HG03520 (cell line): Measurements from ENCODE around the gene NKPD1.

Experiments
- ATAC-seq: cut with Tn5 transposase; IDR thresholded peaks from one replicate; pipeline ENCODE4 v1.9.1; 2021; ENCODE audit warnings: mild to moderate bottlenecking, moderate library complexity; ENCODE audit not compliant: unreplicated experiment

NKPD1 gene, protein sequence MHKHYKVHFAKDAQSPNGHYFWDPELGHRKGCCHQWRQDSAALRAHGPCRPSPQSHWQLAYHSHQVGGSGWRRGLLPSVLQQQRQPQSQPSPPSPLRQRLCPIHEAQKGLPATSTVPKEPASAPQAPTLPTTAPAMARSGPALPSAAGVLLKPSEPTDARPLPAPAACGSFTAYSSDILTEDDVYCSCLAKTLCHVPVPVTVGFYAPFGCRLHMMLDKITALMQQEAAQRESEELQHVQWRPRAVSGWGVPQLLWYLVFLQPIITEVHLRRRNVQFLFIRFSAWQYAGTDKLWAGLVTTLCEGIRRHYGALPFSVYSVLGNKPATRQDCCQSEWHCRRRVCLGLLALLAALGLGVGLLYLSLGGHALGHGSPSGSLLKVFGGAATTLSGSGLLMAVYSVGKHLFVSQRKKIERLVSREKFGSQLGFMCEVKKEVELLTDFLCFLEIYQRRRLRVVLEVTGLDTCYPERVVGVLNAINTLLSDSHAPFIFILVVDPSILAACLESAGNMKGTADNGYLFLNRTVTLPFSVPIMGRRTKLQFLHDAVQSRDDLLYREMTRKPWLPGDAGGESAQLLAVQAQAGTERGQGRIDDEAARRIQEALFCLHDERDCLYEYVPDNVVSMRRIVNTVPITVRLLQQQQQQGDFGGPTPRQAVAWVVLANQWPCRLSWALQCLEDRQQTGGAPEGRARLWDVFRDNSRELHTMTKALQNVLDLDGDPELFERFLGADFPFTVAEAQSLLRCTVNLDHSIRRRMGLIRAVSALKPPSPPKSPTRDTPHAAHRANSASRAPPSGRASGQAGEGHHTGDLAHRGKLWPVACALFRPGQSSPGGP

DNA sequence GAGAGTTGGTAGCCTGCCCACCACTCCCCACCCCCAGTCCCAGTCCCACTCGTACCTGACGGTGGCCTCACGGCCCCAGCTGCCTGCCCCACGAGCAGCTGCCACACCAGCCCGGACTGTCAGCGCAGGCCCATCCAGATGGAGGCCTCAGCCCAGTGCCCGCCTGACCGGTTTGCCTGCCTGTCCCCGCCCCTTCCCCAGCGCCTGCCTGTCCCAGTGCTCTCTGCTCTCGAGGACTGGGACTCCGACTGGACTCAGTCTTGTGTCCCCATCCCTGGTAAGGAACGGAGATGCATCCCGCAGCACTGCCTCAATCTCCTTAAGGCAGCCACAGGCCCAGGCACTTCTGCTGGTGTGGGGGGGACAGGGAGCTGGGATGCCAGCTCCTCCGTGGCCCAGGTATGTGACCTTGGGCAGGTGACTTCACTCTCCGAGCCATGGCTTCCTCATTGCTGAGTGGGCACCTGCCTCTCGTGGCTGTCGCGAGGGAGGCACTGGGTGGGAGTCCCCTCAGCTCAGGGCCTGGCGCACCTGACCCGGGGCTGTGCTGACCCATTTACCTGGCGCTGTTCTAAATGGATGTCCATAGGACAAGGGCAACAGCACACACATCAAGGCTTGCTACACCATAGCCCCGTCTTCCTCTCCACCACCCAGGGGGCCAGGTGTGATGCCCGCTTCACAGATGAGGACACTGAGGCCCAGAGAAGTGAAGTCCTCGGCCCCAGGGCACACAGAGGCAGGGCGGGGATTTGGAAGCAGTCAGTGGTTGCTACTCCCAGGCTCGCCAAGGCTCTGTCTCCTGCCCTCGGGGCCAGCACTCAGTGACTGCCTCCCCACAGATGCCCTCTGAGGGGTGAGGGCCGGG, at the start of gene NKPD1:
TSS of gene NKPD1 (minus strand) at position 113 of the 868 bp plus-strand sequence. CDS start 832 bp downstream, outside the sequence.
- no peak for ATAC-seq

DNA sequence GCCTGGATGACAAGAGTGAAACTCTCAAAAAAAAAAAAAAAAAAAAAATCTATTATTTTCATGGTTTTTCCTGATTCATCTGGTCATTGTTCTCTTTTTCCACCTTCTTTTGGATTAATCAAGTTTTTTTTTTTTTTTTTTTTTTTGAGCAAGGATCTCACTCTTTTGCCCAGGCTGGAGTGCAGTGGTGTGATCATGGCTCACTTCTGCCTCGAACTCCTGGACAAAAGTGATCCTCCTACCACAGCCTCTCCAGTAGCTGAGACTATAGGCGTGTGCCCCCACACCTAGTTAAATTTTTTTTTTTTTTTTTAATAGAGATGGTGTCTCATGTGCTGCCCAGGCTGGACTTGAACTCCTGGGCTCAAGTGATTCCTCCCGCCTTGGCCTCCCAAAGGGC, 45.5 kb upstream of the NKPD1 start:
- no peak for ATAC-seq

DNA sequence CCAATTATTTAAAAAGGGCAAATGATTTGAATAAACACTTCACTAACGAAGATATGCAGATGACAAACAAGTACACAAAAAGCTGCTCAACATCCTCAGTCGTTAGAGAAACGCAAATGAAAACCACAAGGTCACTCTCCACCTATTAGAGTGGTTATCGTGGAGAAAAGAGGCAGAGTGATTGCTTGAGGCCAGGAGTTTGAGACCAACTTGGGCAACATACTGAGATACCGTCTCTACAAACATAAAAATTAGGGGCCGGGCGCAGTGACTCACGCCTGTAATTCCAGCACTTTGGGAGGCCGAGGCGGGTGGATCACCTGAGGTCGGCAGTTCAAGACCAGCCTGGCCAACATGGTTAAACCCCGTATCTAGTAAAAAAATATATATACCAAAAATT, 45.0 kb upstream of the NKPD1 start:
- ATAC-seq: no peak

DNA sequence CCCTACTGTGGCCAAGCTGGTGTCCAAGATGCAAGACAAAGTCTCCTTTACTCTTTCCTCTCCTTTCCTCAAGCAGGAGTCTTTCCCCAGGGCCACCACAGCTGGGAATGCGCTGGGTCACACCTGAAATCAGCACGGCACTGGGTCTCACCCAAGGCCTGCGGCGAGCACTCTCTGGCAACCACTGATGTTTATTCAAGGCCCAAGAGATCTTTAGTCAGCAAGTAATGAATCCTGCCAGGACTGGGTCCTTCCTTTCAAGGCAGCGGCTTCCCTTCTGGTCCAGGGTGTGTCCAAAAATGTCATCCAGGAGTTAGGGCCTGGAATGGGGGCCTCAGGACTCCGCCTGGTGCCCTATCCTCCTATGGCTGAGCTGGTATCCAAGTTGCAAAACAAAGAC, 41.9 kb upstream of the NKPD1 start:
- ATAC-seq: no peak

DNA sequence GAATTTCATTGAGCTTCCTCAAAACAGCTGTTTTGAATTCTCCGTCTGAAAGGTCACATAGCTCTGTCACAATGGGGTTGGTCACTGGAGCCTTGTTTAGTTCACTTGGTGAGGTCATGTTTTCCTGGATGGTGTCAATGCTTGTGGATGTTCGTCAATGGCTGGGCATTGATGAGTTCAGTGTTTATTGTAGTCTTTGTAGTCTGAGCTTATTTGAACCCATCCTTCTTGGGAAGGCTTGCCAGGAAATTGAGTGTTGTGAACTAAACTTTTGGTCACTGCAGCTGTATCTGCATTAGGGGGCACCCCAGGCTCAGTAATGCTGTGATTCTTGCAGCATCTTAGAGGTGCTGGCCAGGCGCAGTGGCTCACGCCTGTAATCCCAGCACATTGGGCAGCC, 39.8 kb upstream of the NKPD1 start:
- no peak for ATAC-seq

DNA sequence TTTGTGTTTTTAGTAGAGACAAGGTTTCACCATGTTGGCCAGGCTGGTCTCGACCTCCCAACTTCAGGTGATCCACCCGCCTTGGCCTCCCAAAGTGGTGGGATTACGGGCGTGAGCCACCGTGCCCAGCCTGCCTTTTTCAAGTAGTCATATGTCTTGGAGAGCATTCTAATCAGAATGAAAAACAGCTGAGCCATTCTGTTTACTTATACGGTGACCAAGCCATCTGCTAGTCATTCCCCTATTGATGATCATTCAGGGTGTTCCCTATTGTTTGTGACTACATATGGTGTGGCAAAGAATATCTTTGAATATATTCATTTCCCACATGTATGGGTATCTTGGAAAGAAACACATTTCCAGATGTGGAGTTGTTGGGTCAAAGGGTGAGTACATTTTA, 35.0 kb upstream of the NKPD1 start:
- no peak for ATAC-seq

DNA sequence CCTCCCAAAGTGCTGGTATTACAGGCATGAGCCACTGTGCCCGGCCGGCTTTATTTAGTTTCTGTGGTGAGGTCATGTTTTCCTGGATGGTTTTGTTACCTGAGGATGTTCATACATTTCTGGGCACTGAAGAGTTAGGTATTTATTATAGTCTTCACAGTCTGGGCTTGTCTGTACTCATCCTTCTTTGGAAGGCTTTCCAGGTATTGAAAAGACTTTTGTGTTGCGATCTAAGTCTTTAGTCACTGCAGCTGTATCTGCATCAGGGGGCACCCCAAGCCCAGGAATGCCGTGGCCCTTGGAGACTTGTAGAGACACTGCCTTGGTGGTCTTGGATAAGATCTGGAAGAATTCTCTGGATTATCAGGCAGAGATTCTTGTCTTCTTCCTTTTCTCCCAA, 30.6 kb upstream of the NKPD1 start:
- ATAC-seq: no peak

DNA sequence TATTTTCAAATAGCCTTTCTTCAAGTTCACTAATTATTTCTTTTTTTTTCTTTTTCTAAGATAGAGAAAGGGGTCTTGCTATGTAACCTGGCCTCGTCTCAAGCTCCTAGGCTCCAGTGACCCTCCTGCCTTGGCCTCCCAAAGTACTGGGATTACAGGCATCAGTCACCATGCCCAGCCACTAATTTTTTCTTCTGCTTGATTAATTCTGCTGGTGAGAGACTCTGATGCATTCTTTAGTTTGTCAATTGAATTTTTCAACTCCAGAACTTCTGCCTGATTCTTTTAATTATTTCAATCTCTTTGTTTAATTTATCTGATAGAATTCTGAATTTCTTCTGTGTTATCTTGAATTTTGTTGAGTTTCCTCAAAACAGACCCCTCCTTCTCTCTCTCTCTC, 29.2 kb upstream of the NKPD1 start:
- no peak for ATAC-seq

DNA sequence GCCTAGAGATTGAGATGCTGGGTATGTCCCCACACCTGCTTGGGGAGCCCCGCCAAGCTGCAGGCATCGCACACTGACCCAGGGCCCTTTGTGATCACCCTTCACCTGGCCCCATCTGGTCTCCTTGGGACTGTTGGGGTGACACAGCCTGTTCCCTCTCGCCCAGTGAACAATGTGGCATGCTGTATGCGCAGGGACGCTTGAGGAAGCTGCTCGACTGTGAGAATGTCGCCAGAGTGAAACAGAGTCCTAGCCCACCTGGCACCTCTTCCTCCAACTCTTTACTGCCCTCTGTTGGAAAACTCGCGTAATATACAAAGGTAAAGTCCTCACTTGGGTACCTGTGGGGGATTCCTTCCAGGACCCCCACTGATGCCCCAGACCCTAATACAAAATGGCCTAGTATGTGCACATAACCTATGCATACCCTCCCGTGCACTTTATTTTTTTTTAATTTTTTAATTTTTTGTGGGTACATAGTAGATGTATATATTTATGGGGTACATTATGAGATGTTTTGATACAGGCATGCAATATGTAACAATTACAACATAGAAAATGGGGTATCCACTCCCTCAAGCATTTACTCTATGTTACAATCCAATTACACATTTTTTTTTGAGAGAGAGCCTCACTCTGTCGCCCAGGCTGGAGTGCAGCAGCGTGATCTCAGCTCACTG, 26.8 kb upstream of the NKPD1 start:
- no peak for ATAC-seq

DNA sequence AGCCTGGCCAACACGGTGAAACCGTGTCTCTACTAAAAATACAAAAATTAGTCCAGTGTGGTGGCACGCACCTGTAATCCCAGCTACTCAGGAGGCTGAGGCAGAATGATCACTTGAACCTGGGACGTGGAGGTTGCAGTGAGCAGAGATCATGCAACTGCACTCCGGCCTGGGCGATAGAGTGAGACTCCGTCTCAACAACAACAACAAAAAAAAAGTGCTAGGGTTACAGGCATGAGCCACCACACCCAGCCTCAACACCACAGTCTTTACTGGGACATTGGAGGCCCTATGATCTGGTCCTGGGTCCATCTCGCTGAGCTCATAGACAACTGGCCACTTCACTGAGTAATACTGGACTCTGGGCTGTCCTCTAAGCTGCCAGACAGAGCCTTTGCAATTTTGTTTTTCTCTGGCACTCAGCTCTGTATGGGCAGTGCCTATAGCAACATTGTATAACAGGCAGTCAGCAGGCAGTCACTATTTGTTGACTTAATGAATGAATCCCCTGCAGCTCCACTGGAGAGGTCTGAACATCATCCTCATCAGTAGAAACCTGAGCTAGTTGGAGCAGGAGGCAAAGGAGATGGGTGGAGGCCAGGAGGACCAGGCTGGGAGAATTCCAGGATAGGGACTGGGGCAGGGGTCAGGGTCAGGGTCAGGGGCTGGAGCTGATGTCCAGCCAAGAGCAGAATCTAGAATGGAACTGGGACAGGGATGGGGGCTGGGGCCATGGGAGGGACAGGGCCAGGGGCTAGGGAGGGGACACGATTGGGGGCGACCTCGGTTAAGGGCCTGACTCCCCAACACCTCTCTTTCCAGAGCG, 25.9 kb upstream of the NKPD1 start:
- no peak for ATAC-seq

DNA sequence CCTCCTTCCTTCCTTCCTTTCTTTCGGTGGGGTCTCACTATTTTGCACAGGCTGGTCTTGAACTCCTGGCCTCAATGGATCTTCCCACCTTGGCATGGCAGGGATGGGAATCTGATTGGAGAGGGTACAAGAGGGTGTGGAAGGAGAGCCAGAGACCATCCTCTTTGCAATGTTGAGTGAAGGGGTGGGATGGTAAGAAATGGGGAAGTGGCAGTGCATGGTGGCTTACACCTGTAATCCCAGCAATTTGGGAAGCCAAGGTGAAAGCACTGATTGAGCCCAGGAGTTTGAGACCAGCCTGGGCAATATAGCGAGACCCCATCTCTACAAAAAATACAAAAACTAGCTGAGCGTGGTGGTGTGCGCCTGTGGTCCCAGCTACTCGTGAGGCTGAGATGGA, 23.3 kb upstream of the NKPD1 start:
- no peak for ATAC-seq

DNA sequence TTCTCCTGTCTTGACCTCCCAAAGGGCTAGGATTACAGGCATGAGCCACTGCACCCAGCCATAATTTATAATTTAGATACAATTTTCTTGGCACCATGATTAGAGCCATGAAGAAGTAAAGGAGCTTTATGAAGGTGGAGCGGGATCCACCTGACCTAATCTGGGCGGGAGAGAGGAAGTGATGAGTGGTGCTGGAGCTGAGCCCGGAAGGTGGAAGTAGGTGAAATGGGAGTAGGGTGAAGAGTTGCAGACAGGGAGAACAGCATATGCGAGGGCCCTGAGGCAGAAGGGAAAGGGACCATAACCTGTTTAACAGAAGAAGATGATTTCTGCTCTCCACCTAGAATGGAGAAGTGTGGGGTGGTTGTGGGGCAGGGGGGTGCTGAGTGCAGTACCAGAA, 22.0 kb upstream of the NKPD1 start:
- no peak for ATAC-seq

DNA sequence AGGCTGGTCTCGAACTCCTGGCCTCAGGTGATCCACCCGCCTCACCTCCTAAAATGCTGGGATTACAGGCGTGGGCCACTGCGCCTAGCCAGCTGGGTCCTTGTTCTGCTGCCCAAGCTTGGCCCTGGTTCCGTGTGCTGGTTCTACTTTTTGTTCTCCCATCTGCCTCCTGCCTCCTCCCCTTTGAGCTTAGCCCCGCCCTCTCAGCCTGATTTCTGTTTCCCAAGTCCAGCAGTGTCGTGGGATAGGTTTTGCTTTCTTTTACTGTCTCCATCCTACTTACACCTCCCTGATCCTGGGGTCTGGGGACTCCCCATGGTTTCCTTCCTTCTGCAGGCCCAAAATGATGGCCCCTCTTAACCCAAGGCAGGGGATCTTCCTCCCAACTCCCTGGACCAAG, 20.2 kb upstream of the NKPD1 start:
- no peak for ATAC-seq

DNA sequence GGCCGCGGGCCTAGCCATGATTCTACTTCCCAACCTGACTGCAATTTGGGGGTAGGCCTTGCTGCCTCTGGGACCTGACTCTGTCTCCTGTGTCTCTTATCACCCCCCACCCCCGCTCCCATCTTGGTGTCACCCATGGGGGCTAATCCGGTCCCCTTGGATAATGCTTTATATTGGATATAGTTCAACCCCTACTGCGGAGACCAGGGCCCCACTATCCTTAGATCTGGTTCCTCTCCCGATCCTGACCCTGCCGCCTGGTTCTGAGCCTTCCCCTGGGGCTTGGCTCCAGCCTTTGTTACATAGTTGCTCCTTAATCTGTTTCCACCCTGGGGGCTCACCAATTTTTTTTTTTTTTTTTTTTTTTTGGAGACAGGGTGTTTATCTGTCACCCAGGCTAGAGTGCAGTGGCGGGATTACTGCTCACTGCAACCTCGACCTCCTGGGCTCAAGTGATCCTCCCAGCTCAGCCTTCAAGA, 19.1 kb upstream of the NKPD1 start:
- no peak for ATAC-seq

DNA sequence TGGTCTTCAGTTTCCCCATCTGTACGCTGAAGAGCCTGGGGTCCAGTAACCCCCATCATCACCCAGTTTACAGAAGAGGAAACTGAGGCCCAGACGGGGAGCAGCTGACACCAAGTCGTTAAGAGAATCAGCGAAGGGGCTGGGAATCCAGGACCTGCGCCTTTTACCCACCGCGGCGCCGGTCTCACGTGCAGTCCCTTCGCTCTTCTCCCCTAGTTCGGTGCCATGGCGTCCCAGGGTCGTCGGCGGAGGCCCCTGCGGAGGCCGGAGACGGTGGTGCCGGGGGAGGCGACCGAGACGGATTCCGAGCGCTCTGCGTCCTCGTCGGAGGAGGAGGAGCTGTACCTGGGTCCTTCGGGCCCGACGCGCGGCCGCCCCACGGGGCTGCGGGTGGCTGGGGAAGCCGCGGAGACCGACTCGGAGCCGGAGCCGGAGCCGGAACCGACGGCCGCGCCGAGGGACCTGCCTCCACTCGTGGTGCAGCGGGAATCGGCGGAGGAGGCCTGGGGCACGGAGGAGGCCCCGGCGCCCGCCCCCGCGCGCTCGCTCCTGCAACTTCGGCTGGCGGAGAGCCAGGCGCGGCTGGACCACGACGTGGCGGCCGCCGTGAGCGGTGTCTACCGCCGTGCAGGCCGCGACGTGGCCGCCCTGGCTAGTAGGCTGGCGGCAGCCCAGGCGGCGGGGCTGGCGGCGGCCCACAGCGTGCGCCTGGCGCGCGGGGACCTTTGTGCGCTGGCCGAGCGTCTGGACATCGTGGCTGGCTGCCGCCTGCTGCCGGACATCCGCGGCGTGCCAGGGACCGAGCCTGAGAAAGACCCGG, 18.5 kb upstream of the NKPD1 start:
- ATAC-seq: no peak

DNA sequence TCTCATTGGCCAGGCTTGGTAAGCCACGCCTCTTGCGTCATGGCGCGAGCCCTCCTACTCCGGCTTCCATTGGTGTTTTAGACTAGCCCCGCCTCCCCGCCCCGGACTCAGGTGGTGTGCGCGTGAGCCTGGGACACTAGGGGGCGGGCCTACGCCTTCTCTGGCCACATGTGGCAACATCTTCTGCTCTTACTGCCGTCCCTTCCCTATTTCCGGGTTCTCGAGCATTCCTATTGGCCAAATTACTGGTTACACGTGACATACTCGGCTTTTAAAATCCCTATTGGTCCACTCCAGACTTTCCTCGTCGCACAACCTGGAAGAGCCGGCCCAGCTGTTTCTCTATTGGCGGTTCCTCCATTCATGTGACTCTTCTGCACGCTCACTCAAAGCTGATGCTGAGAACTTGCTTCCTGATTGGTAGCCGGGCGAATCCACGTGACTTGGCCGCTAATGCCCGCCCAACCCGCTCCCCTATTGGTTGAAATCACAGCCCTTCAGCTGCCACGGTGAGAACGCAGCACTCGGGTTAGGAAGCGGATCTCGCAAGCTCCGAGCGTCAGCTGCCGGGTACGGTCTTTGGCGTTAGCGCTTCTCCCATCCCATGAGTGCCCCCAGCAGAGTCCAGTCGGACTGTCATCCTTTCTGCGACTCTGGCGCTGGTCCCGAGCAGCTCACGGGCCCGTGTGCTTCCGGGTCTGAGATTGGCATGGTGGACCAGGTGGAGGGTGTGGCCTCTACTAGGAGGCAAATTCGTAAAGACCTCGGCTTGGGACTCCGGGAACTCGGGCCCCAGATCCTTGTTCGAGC, 17.7 kb upstream of the NKPD1 start, which contains the start of gene BLOC1S3:
TSS of gene BLOC1S3 (plus strand) at position 523 of the 810 bp plus-strand sequence. CDS start 513 bp downstream, outside the sequence.
- peak; percentile 64 for ATAC-seq

DNA sequence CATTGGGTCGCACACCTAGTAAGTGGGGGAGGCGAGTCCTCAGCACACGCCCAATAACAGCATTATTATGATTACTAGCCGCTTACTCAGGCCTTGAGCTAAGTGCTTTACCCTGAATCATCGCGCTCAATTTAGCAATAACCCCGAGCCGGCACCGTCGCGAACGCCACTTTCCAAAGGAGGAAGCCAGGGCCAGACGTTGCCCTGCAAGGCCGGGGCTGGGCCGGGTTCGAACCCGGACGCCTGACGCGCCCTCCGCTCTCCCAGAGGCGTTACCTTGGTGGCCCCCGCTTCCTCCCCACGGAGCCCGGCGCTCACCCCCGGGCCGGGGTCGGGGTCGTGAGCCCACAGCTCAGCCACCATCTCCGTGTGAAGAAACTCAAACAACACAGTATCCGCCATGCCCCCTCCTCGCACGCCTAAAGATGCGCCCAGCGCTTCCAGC, 17.1 kb upstream of the NKPD1 start, which contains the start of gene TRAPPC6A:
TSS of gene TRAPPC6A (minus strand) at position 421 of the 445 bp plus-strand sequence. CDS start at position 402, 19 bp downstream.
- peak; percentile 4 for ATAC-seq
